Measurements from ENCODE around the gene NPFFR1. TPM values are rescaled to one million over a fixed set of nuclear protein-coding genes. Genes with fewer than 3 reads are reported as not detected.

Gene NPFFR1
- total and polyA plus RNA-seq, 2 experiments from 2014 or later, result not detected

DNA sequence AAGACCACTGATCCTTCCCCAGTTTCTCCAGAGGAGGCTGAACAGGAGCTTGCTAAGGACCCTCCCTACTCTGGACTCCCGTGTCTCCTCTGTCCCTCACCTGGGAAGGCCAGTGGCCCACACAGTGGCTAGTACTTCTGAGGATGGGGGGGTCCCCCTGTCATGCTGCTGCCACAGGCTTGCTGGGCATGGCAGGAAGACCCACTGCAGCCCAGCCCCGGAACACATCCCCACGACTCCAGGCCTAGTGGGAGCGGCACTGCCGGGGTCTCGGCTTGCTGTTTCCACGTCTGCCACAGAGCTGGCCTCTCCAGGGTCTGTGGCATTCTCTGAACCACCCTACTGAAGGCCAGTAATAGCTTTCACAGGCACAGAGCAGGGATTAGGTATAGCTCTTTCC lies 25.9 kb upstream of the NPFFR1 start:
- no peak for DNase-seq (ENCODE audit: low spot score)
- no peak overlapping the region for H2AFZ ChIP-seq
- no peak overlapping the region for H3K4me2 ChIP-seq
- no peaks in the 10 kb centered on the region for H3K36me3 ChIP-seq (replicated peaks; ENCODE audit: insufficient read depth, low read depth)
- H3K9me3 ChIP-seq (ENCODE audit: low read depth), result no peaks in the 10 kb centered on the region
- H3K9me2 ChIP-seq (replicated peaks; ENCODE audit: insufficient read depth), result no peaks in the 10 kb centered on the region
- no peaks in the 10 kb centered on the region for H3K4me1 ChIP-seq (ENCODE audit: insufficient read depth)
- H3K27me3 ChIP-seq, result no peaks in the 10 kb centered on the region
- WGBS (ENCODE audit: low lambda C conversion rate, missing lambda C conversion rate), result 89% methylated on average over 7 of the region's 7 CpGs
- H3K4me3 ChIP-seq, result no peak overlapping the region
- TF ChIP-seq, protein P1, sequence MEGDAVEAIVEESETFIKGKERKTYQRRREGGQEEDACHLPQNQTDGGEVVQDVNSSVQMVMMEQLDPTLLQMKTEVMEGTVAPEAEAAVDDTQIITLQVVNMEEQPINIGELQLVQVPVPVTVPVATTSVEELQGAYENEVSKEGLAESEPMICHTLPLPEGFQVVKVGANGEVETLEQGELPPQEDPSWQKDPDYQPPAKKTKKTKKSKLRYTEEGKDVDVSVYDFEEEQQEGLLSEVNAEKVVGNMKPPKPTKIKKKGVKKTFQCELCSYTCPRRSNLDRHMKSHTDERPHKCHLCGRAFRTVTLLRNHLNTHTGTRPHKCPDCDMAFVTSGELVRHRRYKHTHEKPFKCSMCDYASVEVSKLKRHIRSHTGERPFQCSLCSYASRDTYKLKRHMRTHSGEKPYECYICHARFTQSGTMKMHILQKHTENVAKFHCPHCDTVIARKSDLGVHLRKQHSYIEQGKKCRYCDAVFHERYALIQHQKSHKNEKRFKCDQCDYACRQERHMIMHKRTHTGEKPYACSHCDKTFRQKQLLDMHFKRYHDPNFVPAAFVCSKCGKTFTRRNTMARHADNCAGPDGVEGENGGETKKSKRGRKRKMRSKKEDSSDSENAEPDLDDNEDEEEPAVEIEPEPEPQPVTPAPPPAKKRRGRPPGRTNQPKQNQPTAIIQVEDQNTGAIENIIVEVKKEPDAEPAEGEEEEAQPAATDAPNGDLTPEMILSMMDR (IDR thresholded peaks at IDR 0.05; ENCODE audit: poor library complexity), result no peak
- no peak for TF ChIP-seq EZH2phosphoT487 (IDR thresholded peaks at IDR 0.05; ENCODE audit: low read depth, severe bottlenecking, unreplicated experiment)
- no peak for TF ChIP-seq EZH2 (IDR thresholded peaks at IDR 0.05; ENCODE audit: borderline replicate concordance)
- no peaks in the 10 kb centered on the region for H4K20me1 ChIP-seq (ENCODE audit: insufficient read depth, poor library complexity, severe bottlenecking)
- no peaks in the 10 kb centered on the region for H3K79me2 ChIP-seq
- H3K27ac ChIP-seq, result no peak overlapping the region

DNA sequence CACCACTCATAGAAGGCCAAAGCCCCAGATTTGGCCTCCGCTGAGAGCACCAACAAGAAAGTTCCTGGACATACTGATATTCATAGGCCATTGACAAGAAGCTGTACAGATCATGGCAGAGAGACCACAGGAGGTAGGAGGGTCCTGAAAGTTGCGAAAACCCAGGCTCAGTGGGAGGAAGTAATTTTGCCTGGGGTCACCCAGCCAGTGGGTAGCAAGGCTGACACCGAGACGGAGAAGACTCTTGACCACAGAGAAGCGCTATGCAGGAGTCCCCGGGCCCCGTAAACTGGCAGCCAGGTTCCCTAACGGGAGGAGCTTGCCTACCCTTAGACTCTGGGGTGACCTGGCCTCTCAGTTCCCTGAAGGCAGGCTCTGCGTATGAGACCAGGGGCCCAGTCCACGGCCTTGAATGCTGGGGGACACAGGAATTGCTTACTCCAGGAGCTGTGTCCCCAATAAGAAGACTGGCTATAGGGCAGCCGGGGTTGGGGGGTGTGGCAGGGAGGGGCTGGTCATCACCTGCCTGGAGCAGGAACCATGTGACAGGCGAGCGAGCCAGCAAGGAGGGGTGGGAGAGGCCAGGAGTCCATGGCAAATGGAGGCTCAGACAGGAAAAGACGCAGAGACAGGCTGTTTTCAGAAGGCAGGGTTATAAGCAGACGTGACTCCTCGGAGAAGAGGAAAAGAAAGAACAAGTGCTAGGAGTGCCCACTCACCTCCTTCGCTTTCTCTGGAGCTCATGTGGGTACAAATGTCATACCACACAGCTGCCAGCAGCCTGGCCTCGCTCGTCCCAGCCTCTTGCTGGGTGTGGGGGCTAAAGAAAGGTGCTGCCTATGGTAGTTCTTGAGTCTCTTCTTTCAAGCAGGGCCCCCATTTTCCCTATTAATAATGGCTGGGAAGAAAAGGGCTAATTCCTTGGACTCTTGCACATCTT lies 24.6 kb upstream of the NPFFR1 start:
- 97% methylated on average over 19 of the region's 19 CpGs for WGBS (ENCODE audit: low lambda C conversion rate, missing lambda C conversion rate)
- H3K9me2 ChIP-seq (replicated peaks; ENCODE audit: insufficient read depth), result no peaks in the 10 kb centered on the region
- H3K9me3 ChIP-seq (ENCODE audit: low read depth), result no peaks in the 10 kb centered on the region
- no peak overlapping the region for H2AFZ ChIP-seq
- no peak for TF ChIP-seq EZH2 (IDR thresholded peaks at IDR 0.05; ENCODE audit: borderline replicate concordance)
- no peak for TF ChIP-seq EZH2phosphoT487 (IDR thresholded peaks at IDR 0.05; ENCODE audit: low read depth, severe bottlenecking, unreplicated experiment)
- TF ChIP-seq, protein P1 (IDR thresholded peaks at IDR 0.05; ENCODE audit: poor library complexity), result no peak
- DNase-seq (ENCODE audit: low spot score), result no peak
- no peak overlapping the region for H3K4me2 ChIP-seq
- no peaks in the 10 kb centered on the region for H3K4me1 ChIP-seq (ENCODE audit: insufficient read depth)
- H4K20me1 ChIP-seq (ENCODE audit: insufficient read depth, poor library complexity, severe bottlenecking), result no peaks in the 10 kb centered on the region
- no peaks in the 10 kb centered on the region for H3K36me3 ChIP-seq (replicated peaks; ENCODE audit: insufficient read depth, low read depth)
- no peak overlapping the region for H3K4me3 ChIP-seq
- no peaks in the 10 kb centered on the region for H3K27me3 ChIP-seq
- H3K27ac ChIP-seq, result no peak overlapping the region
- H3K79me2 ChIP-seq, result no peaks in the 10 kb centered on the region

DNA sequence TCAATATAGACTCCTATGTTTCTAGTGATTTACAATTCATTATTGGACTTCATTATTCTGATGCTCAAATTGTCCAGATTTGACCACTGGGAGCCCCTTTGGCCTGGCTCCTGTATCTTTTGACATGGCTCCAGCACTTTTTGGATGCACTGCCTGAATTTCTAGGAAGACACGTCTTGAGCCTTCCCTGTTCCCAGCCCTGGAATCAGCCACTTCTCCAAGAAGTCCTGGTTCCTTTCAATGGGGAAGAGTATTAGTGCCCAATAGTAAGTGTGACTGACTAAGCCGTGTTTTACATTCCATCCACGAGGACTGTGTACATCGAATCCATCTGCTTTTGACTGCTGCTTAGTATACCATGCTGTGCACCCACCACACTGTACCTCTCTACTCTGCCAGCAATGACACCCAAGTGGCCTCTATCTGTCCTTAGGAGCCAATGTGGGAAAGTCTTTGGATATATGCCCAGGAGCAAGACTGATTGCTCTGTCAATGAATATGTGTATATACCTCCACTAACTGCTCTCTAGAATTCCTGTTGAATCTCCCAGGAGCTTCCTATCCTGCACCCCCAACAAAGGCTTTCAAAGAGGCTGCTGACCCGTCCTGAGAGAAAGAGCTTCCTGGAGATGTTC lies 23.2 kb upstream of the NPFFR1 start:
- Histone ChIP-seq H3K27ac (no peak overlapping the region), H3K9me3 (ENCODE audit: low read depth) (no peaks in the 10 kb centered on the region), H3K79me2 (no peaks in the 10 kb centered on the region), H3K4me2 (no peak overlapping the region), H3K27me3 (no peaks in the 10 kb centered on the region), H3K9me2 (replicated peaks; ENCODE audit: insufficient read depth) (no peaks in the 10 kb centered on the region), H3K4me1 (ENCODE audit: insufficient read depth) (no peaks in the 10 kb centered on the region), H3K36me3 (replicated peaks; ENCODE audit: insufficient read depth, low read depth) (no peaks in the 10 kb centered on the region), H3K4me3 (no peak overlapping the region), H2AFZ (no peak overlapping the region), H4K20me1 (ENCODE audit: insufficient read depth, poor library complexity, severe bottlenecking) (no peaks in the 10 kb centered on the region)
- DNase-seq (ENCODE audit: low spot score), result no peak
- TF ChIP-seq, protein P1 (IDR thresholded peaks at IDR 0.05; ENCODE audit: poor library complexity), result no peak
- no peak for TF ChIP-seq EZH2 (IDR thresholded peaks at IDR 0.05; ENCODE audit: borderline replicate concordance)
- no peak for TF ChIP-seq EZH2phosphoT487 (IDR thresholded peaks at IDR 0.05; ENCODE audit: low read depth, severe bottlenecking, unreplicated experiment)
- 89% methylated on average over 5 of the region's 5 CpGs for WGBS (ENCODE audit: low lambda C conversion rate, missing lambda C conversion rate)
